ENCODE results near the gene SLC12A9.
A peak's percentile ranks its signal among the peaks of the same experiment; 100 is the strongest.

Gene SLC12A9

GRCh38 chr7:100886142-100886935 is 33.8 kb downstream of the SLC12A9 start:
- H3K27ac ChIP-seq = peak overlapping the region; percentile 99
- TF ChIP-seq CTCF (IDR thresholded peaks at IDR 0.05) = no peak
- TF ChIP-seq ZFX (IDR thresholded peaks at IDR 0.05; ENCODE audit: borderline replicate concordance) = no peak

DNA sequence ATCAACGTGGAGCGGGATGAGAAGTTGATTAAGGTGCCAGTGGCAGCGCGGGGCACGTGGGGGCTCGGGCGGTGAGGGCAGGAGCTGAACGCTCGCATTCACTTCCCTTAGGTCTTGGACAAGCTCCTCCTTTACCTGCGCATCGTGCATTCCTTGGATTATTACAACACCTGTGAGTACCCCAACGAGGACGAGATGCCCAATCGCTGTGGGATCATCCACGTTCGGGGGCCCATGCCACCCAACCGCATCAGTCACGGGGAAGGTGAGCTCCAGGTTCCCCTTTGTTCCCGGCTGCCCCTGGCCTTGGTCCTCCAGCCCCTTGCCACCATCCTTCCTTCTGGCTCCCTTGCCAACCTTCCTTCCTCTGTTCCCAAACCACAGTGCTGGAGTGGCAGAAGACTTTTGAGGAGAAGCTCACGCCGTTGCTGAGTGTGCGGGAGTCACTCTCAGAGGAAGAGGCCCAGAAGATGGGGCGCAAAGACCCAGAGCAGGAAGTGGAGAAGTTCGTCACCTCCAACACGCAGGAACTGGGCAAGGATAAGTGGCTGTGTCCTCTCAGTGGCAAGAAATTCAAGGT is 34.5 kb downstream of the SLC12A9 start:
- peak overlapping the region; percentile 99 for H3K27ac ChIP-seq
- TF ChIP-seq CTCF (IDR thresholded peaks at IDR 0.05) (no peak), ZFX (IDR thresholded peaks at IDR 0.05; ENCODE audit: borderline replicate concordance) (no peak)

- TF ChIP-seq CTCF (IDR thresholded peaks at IDR 0.05) (no peak), ZFX (IDR thresholded peaks at IDR 0.05; ENCODE audit: borderline replicate concordance) (no peak)
- H3K27ac ChIP-seq = peak overlapping the region; percentile 99
These were observed 35.2 kb downstream of the SLC12A9 start for GRCh38 chr7:100887516-100888290.

GRCh38 chr7:100888291-100888987 is 35.9 kb downstream of the SLC12A9 start:
- TF ChIP-seq CTCF (IDR thresholded peaks at IDR 0.05) (no peak), ZFX (IDR thresholded peaks at IDR 0.05; ENCODE audit: borderline replicate concordance) (no peak)
- H3K27ac ChIP-seq = peak overlapping the region; percentile 99

GRCh38 chr7:100888988-100889750 is 36.7 kb downstream of the SLC12A9 start, which contains the start of gene UFSP1:
Gene UFSP1, minus strand, starts transcription at chr7:100889715. Its CDS starts 444 bp downstream, at chr7:100889271.
- H3K27ac ChIP-seq = peak within 1 kb of the TSS; percentile 99
- TF ChIP-seq CTCF (IDR thresholded peaks at IDR 0.05) (no peak), ZFX (IDR thresholded peaks at IDR 0.05; ENCODE audit: borderline replicate concordance) (no peak)

Measured in 22Rv1 (cell line).